GM19324 (cell line): ENCODE measurements around the gene DTNA.

Experiments
- ATAC-seq: cut with Tn5 transposase; IDR thresholded peaks from one replicate; pipeline ENCODE4 v1.9.1; 2021; ENCODE audit warnings: mild to moderate bottlenecking, moderate library complexity; ENCODE audit not compliant: unreplicated experiment, low FRiP score

DTNA gene

DNA sequence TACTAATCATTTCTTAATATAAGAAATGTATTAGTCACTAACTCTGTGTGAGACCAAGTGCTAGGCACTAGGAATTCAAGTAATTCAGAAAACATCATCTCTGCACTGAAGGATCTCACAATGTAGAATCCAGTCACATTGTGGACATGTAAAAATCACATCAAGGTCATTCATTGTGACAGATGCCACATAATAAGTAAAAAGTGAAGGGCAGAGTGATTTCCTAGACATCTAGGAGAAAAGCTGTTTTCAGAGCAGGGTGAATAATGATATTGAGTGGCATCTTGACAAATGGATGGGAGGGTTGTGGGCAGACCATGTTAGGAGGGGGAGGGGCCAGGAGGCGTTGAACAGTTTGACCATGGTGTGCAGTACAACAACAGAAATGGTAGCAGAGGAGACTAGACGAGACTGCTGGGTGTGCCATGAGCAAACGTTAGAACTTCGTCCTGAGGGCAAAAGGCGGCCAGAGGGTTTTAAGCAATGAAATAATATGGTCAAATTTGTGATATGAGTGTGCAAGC, 93.8 kb downstream of the DTNA start:
- ATAC-seq, result no peak

DNA sequence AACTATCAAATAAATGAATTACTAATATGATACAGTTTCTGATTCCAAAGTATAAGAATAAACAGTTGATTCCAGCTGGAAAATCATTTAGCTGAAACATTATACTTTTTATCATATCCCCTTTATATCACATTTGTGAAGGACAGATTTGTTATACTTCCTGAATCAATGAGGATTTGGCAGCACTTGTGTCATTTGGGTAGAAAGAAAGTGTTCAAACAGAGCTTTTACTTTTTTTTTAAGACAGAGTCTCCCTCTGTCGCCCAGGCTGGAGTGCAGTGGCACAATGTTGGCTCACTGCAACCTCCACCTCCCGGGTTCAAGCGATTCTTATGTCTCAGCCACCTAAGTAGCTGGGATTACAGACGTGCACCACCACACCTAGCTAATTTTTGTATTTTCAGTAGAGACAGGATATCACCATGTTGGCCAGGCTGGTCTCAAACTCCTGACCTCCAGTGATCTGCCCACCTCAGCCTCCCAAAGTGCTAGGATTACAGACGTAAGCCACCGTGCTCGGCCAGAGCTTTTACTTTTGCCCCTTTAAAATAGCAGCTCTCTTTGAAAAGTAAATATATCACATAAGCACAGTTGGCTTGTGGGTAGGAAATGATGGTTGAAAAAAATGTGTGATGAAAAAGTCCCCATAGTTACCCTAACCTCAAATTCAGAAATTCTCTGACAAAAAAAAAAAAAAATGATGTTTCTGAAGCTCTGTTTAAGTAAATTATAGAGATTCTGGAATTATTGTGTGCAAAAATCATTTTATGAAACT, 95.2 kb downstream of the DTNA start:
- no peak for ATAC-seq

DNA sequence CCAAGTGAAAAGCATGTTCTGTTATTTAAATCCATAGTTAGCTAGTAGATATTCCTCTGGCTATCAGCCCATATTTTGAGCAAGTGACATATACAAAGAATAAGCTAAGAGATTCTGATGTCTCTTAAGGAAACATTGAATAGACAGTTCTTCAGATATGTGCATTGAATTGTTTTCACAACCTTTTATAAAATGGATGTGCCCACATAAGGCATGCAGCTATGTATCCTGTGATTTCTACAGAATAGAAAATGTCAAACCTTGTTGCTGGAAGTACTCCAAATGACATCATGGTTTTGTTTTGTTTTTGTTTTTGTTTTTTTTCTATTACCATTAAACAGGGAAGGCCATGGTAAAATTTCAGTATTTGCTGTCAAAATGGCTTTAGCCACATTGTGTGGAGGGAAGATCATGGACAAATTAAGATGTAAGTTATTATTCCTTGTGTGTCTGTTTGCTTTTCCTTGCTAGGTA, 95.8 kb downstream of the DTNA start:
- ATAC-seq, result no peak

DNA sequence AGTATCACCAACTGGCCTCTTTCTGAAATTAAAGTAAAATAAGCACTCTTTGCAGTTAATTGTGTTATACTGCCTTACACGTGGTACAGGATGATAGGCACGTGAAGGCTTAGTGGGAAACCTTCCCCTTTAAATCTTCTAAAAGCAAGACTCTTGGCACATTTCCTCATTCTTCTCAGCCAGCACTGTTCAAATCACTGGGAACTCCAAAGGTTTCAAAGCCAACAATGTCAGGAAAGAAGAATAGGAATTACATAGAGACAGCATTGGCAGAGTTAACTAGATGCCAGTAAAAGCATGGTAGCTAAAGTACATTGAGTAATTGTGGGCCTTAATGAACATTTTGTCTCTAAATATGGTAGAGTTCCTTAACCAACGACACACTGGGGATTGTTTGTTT, 96.4 kb downstream of the DTNA start:
- ATAC-seq, result no peak

DNA sequence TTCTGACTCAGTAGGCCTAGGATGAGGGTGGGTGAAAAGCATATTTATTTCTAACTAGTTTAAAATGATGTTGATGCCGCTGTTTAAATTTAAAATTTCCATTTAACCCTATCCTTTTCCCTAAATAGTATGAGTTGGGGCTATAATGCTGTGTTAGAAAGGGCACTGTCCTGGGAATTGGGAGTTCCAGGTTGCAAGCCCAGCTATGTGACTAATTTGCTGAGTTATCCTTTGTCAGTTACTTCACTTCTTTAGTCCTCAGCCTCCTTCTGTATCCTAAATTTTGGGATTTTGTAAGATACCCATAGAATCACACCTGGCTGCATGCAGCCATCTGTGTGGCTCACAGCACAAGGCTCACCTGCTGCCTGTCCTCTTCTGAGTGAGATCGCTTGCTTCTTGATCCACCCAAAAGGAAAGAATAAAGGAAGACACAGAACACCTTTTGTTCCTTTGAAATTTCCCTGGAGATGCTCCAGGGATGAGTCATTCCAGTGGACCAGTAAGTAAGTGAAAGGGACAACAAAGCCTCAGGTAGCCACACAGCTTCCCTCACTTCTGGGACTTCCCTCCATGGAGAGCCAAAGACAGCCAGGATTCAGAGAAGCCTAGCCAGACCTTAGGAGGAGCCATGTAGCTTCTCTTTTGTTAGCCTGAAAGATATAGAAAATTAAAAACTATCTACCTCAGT, 97.2 kb downstream of the DTNA start:
- ATAC-seq, result no peak

DNA sequence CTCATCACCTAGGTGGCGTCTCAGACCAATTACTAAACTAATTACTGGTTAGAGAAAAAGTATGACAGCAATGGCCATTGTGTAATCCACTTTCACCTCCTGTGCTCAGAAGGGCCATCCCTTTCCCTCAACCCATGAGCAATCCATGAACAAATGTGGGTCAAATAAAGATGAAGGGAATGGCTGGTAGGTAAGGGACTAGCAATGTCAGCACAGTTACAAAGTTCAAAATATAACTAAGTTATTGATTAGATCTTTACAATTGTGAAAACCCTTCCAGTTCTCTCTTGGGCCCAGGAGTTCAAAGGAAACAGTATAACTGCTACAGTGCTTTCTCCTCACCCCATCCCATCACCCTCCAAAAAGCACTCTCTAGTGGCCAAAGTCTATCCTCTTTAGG, 98.3 kb downstream of the DTNA start:
- no peak for ATAC-seq

DNA sequence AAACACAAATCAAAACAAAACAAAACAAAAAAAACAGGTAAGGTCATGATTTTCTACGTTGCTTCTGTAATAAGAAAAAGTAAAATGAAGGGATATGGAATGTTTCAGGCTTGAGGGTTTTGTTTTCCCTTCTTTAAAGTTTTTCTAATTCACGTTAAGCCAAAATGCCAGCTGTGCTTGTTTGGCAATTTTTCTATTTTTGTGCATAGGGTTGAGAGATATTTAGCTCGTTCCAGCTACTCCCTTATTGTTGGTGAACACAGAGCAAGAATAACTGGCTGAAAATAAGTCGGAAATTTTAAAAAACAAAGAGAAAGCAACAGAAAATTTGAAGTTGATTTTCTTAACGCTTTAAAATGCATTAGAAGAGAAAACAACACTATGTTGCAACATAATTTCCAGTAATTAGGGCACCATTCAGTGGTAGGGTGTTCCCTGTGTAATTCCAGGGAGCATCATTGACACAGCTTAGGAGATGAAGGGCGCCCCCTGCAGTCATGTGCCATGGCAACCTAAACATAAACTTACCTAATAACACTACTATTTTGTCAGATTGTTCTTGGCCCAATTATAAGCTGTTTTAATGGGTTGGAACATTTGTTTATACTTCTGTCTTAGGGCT, 99.5 kb downstream of the DTNA start:
- ATAC-seq, result no peak

DNA sequence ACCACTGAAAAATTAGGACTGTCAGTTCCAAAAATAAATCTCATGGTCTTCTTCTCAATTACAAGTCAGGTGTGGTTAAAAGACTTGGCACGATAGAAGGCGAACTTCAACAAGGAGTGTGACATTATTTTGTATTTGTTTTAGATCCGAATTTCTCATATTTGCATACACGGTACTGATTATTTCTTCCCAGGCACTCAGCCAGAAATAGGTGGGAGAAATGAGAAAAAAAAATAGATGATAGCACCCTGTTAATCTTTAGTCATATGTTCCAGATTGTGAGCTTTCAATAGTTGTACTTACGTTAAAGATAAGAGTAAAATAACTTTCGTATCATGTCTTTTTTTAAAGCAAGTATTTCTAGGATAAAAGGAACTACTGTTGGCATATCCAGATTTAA, 106.1 kb downstream of the DTNA start:
- ATAC-seq, result no peak

DNA sequence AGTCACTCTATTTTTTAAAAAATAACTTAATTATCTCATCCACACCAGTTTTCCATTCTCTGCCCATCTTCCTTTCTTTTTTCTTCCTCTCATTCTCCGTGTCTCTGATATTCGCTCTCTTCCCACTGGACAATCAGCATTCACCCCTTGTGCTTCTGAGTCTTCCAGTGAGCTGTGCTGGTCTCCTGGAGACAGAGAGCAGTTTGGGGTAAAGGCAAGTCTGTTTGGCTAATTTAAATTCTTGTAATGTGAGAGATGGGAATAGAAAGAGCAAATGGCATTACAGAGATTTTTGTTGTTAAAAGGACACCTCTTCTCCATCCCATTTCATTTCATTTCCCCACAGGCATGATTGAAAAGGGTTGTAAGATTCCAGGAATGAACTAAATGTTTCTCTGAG, 107.5 kb downstream of the DTNA start:
- ATAC-seq, result no peak

DNA sequence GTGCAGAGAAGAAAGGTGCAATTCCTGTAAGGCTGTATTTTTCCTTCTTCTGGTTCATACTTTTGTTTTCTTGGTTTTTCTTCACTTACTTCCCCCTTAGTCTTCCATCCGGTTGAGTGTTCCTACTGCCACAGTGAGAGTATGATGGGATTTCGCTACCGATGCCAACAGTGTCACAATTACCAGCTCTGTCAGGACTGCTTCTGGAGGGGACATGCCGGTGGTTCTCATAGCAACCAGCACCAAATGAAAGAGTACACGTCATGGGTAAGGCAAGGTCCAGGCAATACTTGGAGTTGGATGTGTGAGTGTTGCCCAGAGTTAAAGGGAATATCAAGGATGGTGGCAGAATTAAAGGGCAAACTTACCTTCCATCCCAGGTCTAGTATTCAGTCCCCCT, 108.0 kb downstream of the DTNA start:
- no peak for ATAC-seq

DNA sequence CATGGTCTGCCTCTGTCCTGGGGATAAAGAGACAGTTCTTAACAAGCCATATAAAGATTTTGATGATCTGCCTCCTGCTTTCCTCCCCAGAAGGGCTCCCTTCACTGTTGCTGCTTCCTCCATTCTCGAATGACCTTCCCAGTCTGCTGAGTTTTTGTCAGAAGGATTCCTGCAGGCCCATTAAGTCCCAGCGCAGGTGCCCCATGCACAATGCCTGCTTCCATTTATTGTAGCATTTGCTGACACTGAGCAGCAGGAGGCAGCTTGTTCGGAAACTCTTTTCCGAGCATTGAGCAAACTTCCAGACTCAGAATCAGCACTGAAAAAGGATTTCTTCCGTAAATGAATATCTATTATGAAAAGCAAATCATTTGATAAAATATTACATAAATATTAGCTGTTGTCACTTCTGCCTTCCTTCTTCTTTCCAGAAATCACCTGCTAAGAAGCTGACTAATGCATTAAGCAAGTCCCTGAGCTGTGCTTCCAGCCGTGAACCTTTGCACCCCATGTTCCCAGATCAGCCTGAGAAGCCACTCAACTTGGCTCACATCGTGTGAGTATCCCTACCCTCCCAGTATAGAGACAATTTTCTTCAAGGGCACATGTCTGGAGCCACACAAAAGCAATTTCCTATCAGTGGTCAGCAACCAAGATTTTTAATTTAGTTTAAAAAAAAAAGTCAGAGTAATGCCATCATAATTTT, 110.4 kb downstream of the DTNA start:
- no peak for ATAC-seq

DNA sequence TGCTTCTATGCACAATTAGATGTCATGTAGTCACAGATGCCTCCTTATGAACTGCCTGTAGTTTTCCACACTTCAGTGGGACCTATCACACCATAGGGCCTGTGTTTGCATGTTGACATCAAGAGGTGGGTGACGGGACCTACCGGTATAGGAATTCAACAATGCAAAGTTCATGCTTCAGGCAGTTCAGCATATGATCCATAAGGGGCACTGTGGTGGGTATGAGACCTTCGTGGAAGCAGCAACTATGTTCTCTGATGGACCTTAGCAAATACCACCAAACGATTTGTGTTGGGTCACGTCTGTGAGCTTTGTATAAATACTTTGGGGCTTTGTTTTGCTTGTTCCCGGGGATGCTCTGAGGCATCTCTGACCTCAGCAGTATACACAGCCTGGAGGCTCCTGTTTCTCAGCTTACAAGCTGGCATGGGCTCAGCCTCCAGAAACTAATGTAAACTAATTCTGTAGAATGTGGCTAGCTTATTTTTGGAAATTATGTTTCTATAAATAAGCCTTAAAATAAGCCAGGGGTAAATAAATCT, 111.6 kb downstream of the DTNA start:
- ATAC-seq, result no peak

DNA sequence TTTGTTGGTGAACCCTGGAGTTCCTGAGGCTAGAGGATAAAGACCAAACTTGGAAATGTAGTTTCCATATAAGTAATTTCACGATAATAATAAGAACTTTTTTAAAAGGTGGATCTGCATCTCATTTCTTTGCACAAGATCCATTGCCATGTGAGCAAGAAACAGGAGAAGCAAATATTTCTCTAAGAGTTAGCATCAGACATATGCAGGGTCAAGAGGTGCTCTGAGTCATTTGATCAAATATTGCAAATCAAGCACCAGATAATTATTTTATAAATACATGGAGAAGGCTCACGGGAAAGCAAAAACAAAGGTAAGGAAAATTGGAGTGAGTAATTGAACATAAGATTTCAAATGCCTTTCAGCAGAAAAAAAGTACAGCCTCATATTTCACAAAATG, 118.0 kb downstream of the DTNA start:
- no peak for ATAC-seq

DNA sequence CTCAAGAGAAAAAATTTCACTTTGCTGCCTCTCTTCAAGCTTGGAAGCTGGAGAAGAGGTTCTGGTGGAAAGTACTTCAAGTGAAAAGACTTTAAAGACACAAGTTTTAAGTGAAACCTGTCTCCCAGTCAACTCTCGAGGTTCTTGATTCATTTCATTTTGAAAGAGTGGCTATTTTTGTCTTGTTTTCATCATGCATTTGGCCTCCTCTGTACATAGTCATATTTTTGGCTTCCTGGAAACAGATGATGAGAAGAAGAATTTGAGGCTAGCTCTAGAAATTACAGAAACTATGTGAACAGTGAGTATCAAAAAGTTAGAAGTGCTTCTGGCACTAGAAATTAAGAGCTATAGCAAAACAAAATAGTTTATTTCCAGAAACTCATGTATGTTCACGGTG, 124.8 kb downstream of the DTNA start:
- no peak for ATAC-seq

DNA sequence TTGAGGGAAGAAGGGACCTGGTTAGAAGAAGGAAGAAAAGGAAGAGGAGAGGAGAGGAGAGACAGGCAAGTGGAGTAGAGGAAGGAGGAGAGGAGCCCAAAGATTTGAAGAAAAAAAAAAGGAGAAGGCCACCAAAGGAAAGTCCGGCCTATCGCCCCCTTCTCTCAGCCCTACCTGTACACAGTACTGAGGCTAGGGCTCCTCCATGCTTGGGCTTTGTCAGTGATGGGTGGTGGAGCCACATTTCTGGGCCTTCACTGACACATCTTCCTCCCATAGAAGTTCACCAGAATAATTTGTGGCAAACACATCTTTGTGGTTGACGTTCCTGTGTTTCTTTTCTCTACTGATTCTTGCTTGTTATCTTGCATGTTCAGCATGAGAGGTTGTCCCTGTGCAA, 125.4 kb downstream of the DTNA start:
- ATAC-seq, result no peak

DNA sequence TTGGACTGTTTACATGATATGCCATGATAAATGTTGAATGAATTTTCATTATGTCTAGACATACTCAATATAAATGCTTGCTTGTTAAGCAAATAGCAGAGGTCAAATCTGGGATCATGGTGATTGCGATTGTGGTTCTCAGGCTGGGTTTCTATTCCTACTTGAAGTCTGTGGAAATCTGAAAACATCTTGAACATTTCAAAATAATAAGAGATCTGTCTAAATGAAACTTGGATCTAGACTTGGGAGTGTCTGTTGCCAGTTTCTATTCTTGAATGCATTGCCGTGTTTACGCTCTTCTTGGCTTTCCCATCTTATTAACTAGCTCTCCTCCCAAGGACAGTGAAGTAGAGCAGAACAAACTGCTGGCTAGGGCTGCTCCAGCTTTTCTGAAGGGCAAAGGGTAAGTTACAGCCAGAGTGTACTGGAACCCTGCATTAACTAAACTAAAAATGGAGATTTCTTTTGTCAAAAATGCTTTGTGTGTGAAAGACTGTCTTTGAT, 127.7 kb downstream of the DTNA start:
- no peak for ATAC-seq

DNA sequence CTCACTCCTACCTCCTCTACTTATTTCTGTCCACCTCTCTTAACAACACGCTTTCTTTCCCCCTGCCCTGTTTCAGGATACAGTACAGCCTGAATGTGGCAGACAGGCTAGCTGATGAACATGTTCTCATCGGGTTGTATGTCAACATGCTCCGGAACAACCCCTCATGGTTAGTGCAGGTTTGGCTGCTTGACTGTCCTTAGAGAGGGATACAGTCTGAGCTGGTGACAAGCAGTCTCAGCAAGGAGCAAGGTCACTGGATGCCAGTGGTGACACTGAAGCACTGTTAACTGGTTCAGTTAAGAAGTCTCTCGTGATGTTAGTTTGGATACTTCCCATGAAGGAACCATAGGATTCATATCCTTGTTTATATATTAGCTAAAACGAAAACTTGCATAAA, 128.6 kb downstream of the DTNA start:
- ATAC-seq, result no peak

DNA sequence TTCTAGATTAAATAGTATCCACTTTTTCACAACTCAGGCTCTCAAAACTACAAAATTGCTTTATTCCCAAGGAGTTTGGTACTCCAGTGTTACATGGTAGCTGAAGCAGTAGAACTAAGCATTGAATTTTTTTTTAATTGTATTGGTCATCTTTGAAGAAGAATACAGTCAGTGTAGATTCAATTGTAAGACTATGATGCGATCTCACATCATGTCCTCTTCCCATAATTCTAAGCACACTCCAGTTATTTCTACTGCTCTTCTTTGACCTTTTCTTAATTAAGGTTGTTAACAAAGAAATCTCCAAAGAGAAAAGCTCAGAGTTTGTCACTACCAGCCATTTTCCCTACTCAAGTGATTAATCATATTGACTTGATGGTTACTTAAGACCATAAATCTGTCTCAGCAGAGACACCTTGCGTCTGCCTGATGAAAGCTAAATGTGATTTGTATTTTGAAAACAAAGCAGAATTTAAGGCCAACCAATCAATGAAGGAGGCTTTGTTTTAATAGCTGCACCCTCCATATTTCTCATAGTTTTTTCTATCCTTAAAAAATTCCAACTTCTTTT, 130.2 kb downstream of the DTNA start:
- no peak for ATAC-seq

DNA sequence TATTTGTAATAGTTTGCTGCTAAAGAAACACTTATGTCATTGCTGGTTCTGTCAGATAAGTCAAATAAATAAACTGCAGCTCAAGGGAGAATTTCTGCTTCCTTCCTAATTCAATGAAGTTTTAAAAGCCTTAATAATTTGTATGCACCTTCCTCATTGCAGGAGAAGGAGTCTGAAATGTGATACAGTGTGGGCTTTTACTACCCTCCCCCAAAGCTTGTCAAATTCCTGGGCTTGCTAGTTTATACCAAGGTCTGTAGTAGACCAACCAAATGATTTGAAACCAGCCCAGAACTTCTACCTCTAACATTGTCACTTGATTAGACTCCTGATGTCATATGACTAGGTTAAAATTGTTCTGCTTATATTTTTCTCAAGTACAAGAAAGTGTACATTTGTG, 131.8 kb downstream of the DTNA start:
- ATAC-seq, result no peak

DNA sequence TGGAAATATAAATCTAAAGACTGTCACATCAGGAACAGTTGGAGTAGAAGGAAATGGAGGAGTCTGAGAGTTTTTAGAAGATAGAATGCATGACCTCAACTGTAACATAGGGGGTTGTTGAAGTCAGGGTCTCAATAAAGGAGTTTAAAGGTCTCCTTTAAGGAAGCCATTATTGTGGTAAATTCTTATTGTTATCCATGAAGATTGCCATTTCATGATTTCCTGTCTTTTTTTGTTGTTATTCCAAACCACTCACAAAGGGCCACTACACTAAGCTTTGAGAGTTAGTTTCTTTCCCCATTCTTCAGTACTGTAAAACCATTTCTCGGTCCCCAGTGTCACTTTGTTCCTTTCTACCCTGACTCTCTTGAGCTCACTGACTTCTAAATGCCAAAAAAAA, 134.0 kb downstream of the DTNA start:
- no peak for ATAC-seq
